ENCODE data around the gene KRT77. TPM values are rescaled to one million over a fixed set of nuclear protein-coding genes. Genes with fewer than 3 reads are reported as not detected.

Gene KRT77
- total and polyA plus RNA-seq, 4 donors, result not detected

DNA sequence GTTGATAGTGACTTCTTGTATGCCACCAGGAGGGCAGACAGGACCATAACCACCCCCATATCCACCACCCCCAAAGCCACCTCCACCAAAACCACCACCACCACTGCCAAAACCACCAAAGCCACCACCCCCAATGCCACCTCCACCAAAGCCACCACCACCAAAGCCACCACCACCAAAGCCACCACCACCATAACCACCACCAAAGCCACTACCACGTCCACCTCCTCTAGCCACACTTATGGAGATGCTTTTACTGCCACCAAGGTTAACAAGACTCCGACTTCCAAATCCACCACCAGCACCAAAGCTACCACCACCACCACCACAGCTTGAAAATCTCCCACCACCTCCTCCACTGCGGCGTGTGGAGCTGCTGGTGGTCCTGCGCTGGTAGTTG, 23.4 kb downstream of the KRT77 start:
- H3K27me3 ChIP-seq (ENCODE audit: control insufficient read depth in 1 of 2, insufficient read depth in 2 of 2, low read length in 1 of 2), result no peaks in the 10 kb centered on the region
- DNase-seq, result no peak
- 91 to 92% methylated on average over 5 of the region's 5 CpGs for WGBS, 2 donors
- H3K9me3 ChIP-seq (ENCODE audit: control insufficient read depth, low read length), result no peaks in the 10 kb centered on the region
- no peak overlapping the region for H3K27ac ChIP-seq (ENCODE audit: low read depth in 1 of 2, low read length in 2 of 2)
- ATAC-seq (ENCODE audit: low FRiP score), result no peak
- no peaks in the 10 kb centered on the region for H3K36me3 ChIP-seq (ENCODE audit: control insufficient read depth in 1 of 2, insufficient read depth in 2 of 2, low read length in 1 of 2)
- H3K4me3 ChIP-seq (ENCODE audit: low read length in 2 of 2), result no peak overlapping the region
- intact Hi-C loops (cut with DNase I), result no loop called here
- H3K4me1 ChIP-seq (ENCODE audit: control insufficient read depth in 1 of 2, insufficient read depth in 2 of 2, low read length in 2 of 2), result no peaks in the 10 kb centered on the region

DNA sequence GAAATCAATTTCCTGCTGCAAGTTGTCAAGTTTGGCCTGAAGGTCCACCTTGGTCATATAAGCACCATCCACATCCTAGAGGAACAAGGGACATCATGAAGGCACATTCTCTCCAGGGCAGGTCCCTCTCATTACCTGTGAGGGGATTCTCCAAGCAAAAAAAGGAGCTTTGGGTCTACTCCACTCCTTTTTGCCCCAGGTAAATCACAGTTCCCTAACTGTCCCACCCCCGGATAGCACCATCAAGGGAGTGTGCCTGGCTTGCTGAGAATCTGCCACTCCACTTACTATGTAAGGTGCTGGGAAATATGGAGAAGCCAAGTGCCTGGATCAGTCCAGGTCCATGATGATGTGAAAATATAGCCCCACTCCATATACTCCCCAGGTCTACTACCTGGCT, 25.7 kb downstream of the KRT77 start:
- no peak overlapping the region for H3K27ac ChIP-seq (ENCODE audit: low read depth in 1 of 2, low read length in 2 of 2)
- no peaks in the 10 kb centered on the region for H3K9me3 ChIP-seq (ENCODE audit: control insufficient read depth, low read length)
- H3K4me1 ChIP-seq (ENCODE audit: control insufficient read depth in 1 of 2, insufficient read depth in 2 of 2, low read length in 2 of 2), result no peaks in the 10 kb centered on the region
- no peaks in the 10 kb centered on the region for H3K27me3 ChIP-seq (ENCODE audit: control insufficient read depth in 1 of 2, insufficient read depth in 2 of 2, low read length in 1 of 2)
- ATAC-seq (ENCODE audit: low FRiP score), result no peak
- DNase-seq, result no peak
- intact Hi-C loops (cut with DNase I), result no loop called here
- H3K36me3 ChIP-seq (ENCODE audit: control insufficient read depth in 1 of 2, insufficient read depth in 2 of 2, low read length in 1 of 2), result no peaks in the 10 kb centered on the region
- 75 to 86% methylated on average over 1 of the region's 1 CpG for WGBS, 2 donors
- H3K4me3 ChIP-seq (ENCODE audit: low read length in 2 of 2), result no peak overlapping the region

DNA sequence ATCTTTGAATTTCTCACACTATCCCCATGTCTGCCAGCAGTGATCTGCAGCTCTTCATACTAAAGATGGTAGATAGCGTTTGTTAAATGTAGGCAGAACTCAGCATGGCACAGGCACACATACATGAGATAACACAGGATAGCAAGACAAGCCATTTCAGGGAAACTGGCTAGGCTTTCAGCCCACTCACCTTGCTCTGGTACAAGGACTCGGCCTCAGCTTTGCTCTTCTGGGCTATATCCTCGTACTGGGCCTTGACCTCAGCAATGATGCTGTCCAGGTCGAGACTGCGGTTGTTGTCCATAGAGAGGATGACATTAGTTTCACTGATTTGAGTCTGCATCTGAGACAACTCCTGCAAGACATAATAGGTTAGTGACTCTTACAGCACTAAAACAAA, 26.2 kb downstream of the KRT77 start:
- WGBS, 2 donors, result 86 to 90% methylated on average over 5 of the region's 5 CpGs
- Histone ChIP-seq H3K4me1 (ENCODE audit: control insufficient read depth in 1 of 2, insufficient read depth in 2 of 2, low read length in 2 of 2) (no peaks in the 10 kb centered on the region), H3K9me3 (ENCODE audit: control insufficient read depth, low read length) (no peaks in the 10 kb centered on the region), H3K36me3 (ENCODE audit: control insufficient read depth in 1 of 2, insufficient read depth in 2 of 2, low read length in 1 of 2) (no peaks in the 10 kb centered on the region), H3K27me3 (ENCODE audit: control insufficient read depth in 1 of 2, insufficient read depth in 2 of 2, low read length in 1 of 2) (no peaks in the 10 kb centered on the region), H3K27ac (ENCODE audit: low read depth in 1 of 2, low read length in 2 of 2) (no peak overlapping the region), H3K4me3 (ENCODE audit: low read length in 2 of 2) (no peak overlapping the region)
- DNase-seq (no peak), ATAC-seq (ENCODE audit: low FRiP score) (no peak)
- intact Hi-C loops (cut with DNase I), result no loop called here

DNA sequence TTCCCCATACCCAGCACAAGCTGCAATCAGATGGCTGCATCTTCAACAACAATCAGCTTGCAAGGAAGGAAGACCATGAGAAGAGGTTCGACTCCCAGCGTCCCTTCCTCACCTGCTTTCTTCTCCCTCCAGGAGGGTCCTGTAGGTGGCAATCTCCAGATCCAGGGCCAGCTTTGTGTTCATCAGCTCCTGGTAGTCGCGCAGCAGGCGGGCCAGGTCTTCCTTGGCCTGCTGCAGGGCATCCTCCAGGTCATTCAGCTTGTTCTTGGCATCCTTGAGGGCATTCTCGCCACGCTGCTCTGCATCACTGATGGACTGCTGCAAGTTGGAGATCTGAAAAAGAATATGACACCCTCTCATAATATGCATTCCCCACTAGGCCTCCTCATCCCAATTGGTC, 27.2 kb downstream of the KRT77 start:
- Histone ChIP-seq H3K4me1 (ENCODE audit: control insufficient read depth in 1 of 2, insufficient read depth in 2 of 2, low read length in 2 of 2) (no peaks in the 10 kb centered on the region), H3K4me3 (ENCODE audit: low read length in 2 of 2) (no peak overlapping the region), H3K27ac (ENCODE audit: low read depth in 1 of 2, low read length in 2 of 2) (no peak overlapping the region), H3K36me3 (ENCODE audit: control insufficient read depth in 1 of 2, insufficient read depth in 2 of 2, low read length in 1 of 2) (no peaks in the 10 kb centered on the region), H3K9me3 (ENCODE audit: control insufficient read depth, low read length) (no peaks in the 10 kb centered on the region), H3K27me3 (ENCODE audit: control insufficient read depth in 1 of 2, insufficient read depth in 2 of 2, low read length in 1 of 2) (no peaks in the 10 kb centered on the region)
- ATAC-seq (ENCODE audit: low FRiP score), result no peak
- WGBS, 2 donors, result 94 to 96% methylated on average over 7 of the region's 7 CpGs
- intact Hi-C loops (cut with DNase I), result no loop called here
- no peak for DNase-seq

DNA sequence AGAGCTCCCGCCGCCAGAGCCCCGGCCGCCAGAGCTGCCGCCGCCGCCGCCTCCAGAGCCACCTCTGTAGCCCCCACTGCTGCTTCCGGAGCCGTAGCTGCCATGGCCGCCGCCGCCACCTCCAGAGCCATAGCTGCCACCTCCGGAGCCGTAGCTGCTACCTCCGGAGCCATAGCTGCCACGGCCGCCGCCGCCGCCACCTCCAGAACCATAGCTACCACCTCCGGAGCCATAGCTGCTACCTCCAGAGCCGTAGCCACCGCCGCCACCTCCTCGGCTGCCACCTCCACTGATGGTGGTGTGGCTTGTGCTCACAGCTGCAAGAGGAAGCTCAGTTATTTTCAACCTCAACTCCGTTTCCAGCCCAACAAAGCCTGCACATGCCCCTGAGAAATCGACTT, 28.0 kb downstream of the KRT77 start:
- DNase-seq (no peak), ATAC-seq (ENCODE audit: low FRiP score) (no peak)
- Histone ChIP-seq H3K4me1 (ENCODE audit: control insufficient read depth in 1 of 2, insufficient read depth in 2 of 2, low read length in 2 of 2) (no peaks in the 10 kb centered on the region), H3K36me3 (ENCODE audit: control insufficient read depth in 1 of 2, insufficient read depth in 2 of 2, low read length in 1 of 2) (no peaks in the 10 kb centered on the region), H3K27me3 (ENCODE audit: control insufficient read depth in 1 of 2, insufficient read depth in 2 of 2, low read length in 1 of 2) (peaks cover 0 to 2% of the 10 kb centered on the region in 2 donors), H3K9me3 (ENCODE audit: control insufficient read depth, low read length) (no peaks in the 10 kb centered on the region), H3K4me3 (ENCODE audit: low read length in 2 of 2) (no peak overlapping the region), H3K27ac (ENCODE audit: low read depth in 1 of 2, low read length in 2 of 2) (no peak overlapping the region)
- WGBS, 2 donors, result 92 to 93% methylated on average over 18 to 28 of the region's 28 CpGs
- intact Hi-C loops (cut with DNase I), result no loop called here

DNA sequence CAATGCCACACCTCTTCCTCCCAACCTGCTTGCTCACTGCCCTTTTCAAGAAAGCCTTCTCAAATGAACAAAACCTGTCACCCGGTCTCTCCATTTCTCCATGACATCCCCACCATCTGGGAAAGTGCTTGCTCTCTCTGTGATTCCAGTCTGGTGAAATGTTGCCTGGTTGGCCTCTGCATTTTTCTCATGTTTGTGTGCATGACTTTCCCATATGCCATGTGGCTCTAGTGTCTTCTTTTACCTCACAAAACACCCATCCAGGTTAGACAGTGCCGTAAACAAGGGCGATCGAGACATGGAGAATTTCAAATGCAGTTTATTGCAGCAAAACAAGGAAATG, 28.9 kb downstream of the KRT77 start:
- Histone ChIP-seq H3K9me3 (ENCODE audit: control insufficient read depth, low read length) (no peaks in the 10 kb centered on the region), H3K36me3 (ENCODE audit: control insufficient read depth in 1 of 2, insufficient read depth in 2 of 2, low read length in 1 of 2) (no peaks in the 10 kb centered on the region), H3K4me1 (ENCODE audit: control insufficient read depth in 1 of 2, insufficient read depth in 2 of 2, low read length in 2 of 2) (no peaks in the 10 kb centered on the region), H3K4me3 (ENCODE audit: low read length in 2 of 2) (no peak overlapping the region), H3K27me3 (ENCODE audit: control insufficient read depth in 1 of 2, insufficient read depth in 2 of 2, low read length in 1 of 2) (peaks cover 0 to 2% of the 10 kb centered on the region in 2 donors), H3K27ac (ENCODE audit: low read depth in 1 of 2, low read length in 2 of 2) (no peak overlapping the region)
- WGBS, 2 donors, result 76 to 85% methylated on average over 4 of the region's 4 CpGs
- no peak for ATAC-seq (ENCODE audit: low FRiP score)
- intact Hi-C loops (cut with DNase I), result no loop called here
- no peak for DNase-seq

DNA sequence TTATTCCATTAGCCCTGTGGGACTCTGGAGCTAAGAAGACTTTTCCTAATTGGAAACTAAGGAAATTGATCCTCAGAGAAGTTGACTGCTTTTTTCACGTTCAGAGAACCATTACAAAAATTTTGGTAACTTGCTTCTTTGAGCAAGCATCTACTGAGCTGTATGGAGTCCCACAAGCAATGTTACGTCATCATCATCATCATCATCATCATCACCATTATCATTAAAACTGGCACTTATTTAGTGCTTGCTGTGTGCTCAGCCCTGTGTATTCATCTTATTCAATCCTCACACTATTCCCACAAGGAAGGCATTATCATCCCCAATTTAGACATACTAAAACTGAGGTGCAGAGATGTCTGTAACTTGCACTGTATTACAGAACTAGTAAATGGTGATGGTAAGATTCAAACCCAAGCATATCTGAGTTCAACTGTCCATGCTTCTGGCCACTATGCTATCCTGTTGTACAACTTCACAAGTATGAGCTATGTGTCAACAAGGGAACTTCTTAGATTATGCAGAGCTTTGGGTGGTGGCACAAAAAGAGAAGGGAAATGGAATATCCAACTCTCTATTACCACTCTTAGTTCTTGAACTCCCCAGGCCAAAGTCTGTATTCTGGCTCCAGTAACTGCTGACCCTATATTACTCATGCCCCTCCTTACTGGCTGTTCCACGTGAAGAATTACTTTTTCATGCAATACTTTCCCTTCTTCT, 29.5 kb downstream of the KRT77 start:
- no peaks in the 10 kb centered on the region for H3K9me3 ChIP-seq (ENCODE audit: control insufficient read depth, low read length)
- H3K4me3 ChIP-seq (ENCODE audit: low read length in 2 of 2), result no peak overlapping the region
- no peak overlapping the region for H3K27ac ChIP-seq (ENCODE audit: low read depth in 1 of 2, low read length in 2 of 2)
- H3K27me3 ChIP-seq (ENCODE audit: control insufficient read depth in 1 of 2, insufficient read depth in 2 of 2, low read length in 1 of 2), result peaks cover 0 to 3% of the 10 kb centered on the region in 2 donors
- intact Hi-C loops (cut with DNase I), result no loop called here
- WGBS, 2 donors, result 70 to 78% methylated on average over 3 of the region's 3 CpGs
- no peaks in the 10 kb centered on the region for H3K4me1 ChIP-seq (ENCODE audit: control insufficient read depth in 1 of 2, insufficient read depth in 2 of 2, low read length in 2 of 2)
- no peaks in the 10 kb centered on the region for H3K36me3 ChIP-seq (ENCODE audit: control insufficient read depth in 1 of 2, insufficient read depth in 2 of 2, low read length in 1 of 2)
- DNase-seq (no peak), ATAC-seq (ENCODE audit: low FRiP score) (no peak)

DNA sequence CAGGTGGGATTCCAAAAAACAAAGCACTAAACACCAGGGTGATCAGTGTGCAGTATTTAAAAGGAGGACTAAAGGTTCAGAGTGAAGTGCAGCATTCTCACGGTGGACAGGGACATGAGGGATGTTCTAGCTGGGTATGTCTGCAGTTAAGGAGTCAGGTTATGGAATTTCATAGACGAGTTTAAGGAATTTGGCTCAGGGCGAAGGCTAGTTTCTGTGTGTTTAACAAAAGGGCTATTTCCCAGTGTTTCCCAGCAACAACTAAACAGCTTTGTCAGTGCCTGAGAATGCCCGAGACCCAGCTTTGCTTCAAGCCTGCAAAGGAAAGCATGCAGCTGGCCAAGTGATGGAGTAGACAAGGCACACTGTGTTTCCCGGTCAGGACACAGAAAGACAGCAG, 30.1 kb downstream of the KRT77 start:
- 26 to 31% methylated on average over 5 of the region's 5 CpGs for WGBS, 2 donors
- no peak for DNase-seq
- no peak for ATAC-seq (ENCODE audit: low FRiP score)
- H3K27me3 ChIP-seq (ENCODE audit: control insufficient read depth in 1 of 2, insufficient read depth in 2 of 2, low read length in 1 of 2), result peaks cover 0 to 3% of the 10 kb centered on the region in 2 donors
- no peak overlapping the region for H3K4me3 ChIP-seq (ENCODE audit: low read length in 2 of 2)
- no peaks in the 10 kb centered on the region for H3K36me3 ChIP-seq (ENCODE audit: control insufficient read depth in 1 of 2, insufficient read depth in 2 of 2, low read length in 1 of 2)
- H3K27ac ChIP-seq (ENCODE audit: low read depth in 1 of 2, low read length in 2 of 2), result no peak overlapping the region
- H3K9me3 ChIP-seq (ENCODE audit: control insufficient read depth, low read length), result no peaks in the 10 kb centered on the region
- H3K4me1 ChIP-seq (ENCODE audit: control insufficient read depth in 1 of 2, insufficient read depth in 2 of 2, low read length in 2 of 2), result no peaks in the 10 kb centered on the region
- intact Hi-C loops (cut with DNase I), result no loop called here

DNA sequence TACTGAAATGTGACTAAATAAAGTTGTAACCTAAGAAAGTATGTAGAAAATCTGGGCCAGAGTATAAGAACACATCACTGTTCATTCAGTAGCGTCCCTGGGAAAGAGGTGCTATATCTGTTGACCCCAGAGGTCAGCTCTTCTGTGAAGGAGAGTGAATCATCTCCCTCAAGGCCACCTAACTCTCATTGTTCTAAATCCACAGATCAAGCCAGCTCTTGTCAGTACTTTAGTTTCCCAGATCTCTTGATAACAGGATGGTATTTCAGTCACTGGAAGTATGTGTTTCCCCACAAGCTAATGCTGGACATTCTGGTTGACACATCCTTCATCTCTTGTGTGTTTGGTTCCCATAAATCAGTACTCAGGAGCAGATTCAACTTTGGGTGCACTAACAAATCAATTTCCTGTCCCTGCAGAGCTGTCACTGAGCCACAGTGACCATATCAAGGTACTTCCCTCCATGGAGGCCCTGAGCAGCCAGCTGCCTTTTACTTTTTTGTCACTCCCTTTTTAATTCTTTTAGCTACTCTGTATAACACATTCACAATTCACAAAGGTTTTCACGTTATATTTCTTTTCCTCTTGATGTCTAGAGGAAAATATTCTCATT, 30.9 kb downstream of the KRT77 start:
- Histone ChIP-seq H3K9me3 (ENCODE audit: control insufficient read depth, low read length) (no peaks in the 10 kb centered on the region), H3K36me3 (ENCODE audit: control insufficient read depth in 1 of 2, insufficient read depth in 2 of 2, low read length in 1 of 2) (no peaks in the 10 kb centered on the region), H3K4me3 (ENCODE audit: low read length in 2 of 2) (no peak overlapping the region), H3K27ac (ENCODE audit: low read depth in 1 of 2, low read length in 2 of 2) (no peak overlapping the region), H3K27me3 (ENCODE audit: control insufficient read depth in 1 of 2, insufficient read depth in 2 of 2, low read length in 1 of 2) (peaks cover 0 to 3% of the 10 kb centered on the region in 2 donors), H3K4me1 (ENCODE audit: control insufficient read depth in 1 of 2, insufficient read depth in 2 of 2, low read length in 2 of 2) (no peaks in the 10 kb centered on the region)
- intact Hi-C loops (cut with DNase I), result no loop called here
- no peak for ATAC-seq (ENCODE audit: low FRiP score)
- 67 to 68% methylated on average over 2 of the region's 2 CpGs for WGBS, 2 donors
- no peak for DNase-seq

Data from aorta (tissue), 5 donors.